Thyroid gland (tissue), 4 donors: ENCODE data around the gene KRT1.

Source experiments
- CTCF ChIP-seq, 6 experiments: fragments of 200-600 bp in 3 of 6; fragments of 450-650 bp in 3 of 6; sonication (generic) in 3 of 6; IDR thresholded peaks; one replicate each; pipeline ENCODE4 v1.5.1; 2016 to 2019; ENCODE audit warnings: antibody characterized with exemption in 6 of 6, mild to moderate bottlenecking in 2 of 6, inconsistent platforms in 1 of 6, moderate library complexity in 1 of 6
- POLR2A ChIP-seq, 2 donors: fragments of 450-650 bp; IDR thresholded peaks; one replicate each; pipeline ENCODE4 v1.6.1; 2017; ENCODE audit warnings: antibody characterized with exemption in 2 of 2, mild to moderate bottlenecking in 2 of 2, moderate library complexity in 1 of 2

- no peak for TF ChIP-seq CTCF (IDR thresholded peaks at IDR 0.05)
- no peak for TF ChIP-seq POLR2A (IDR thresholded peaks at IDR 0.05)
Measured at GRCh38 chr12:52666471-52666870, 13.7 kb downstream of the KRT1 start.
